Astrocyte (in vitro differentiated cells and primary cell): ENCODE measurements around the gene OXSR1.

Experiments used
- EZH2 ChIP-seq: IDR thresholded peaks from 2 replicates; pipeline ENCODE4 v1.6.1; 2012; ENCODE audit warnings: mild to moderate bottlenecking, low read length, inconsistent platforms; ENCODE audit not compliant: insufficient read depth
- TF ChIP-seq, protein P1 (sequence below): IDR thresholded peaks from 2 replicates; pipeline ENCODE4 v1.5.1; 2011; ENCODE audit warnings: low read depth, mild to moderate bottlenecking, inconsistent platforms, low read length, moderate library complexity; ENCODE audit not compliant: insufficient read depth

DNA sequence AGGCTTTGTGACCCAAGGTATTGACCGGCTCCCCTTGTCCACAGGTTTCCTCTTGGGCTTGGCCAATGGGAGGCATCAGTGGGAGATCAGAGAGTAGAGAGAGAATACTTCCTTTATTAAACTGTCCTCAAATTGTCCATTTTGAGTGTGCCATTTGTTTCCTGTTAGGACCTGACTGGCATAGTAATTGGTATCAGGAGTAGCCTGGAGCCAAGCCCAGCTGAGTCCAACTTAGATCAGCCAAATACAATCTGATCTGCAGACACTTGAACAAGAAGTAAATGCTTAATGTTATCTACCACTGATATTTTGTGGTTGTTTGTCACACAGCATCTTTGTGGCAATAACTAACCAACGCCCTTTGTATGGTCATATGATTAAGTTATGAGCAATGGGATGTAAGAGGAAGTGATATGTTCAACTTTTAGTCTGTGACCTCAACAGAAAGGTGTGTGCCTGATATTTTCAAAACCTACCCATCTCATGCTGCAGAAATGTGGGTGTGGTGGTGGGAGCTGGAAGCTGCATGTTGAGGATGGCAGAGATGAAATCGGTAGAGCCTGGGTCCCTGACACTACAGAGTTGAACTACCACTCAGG lies 13.6 kb upstream of the OXSR1 start:
- TF ChIP-seq, protein P1, sequence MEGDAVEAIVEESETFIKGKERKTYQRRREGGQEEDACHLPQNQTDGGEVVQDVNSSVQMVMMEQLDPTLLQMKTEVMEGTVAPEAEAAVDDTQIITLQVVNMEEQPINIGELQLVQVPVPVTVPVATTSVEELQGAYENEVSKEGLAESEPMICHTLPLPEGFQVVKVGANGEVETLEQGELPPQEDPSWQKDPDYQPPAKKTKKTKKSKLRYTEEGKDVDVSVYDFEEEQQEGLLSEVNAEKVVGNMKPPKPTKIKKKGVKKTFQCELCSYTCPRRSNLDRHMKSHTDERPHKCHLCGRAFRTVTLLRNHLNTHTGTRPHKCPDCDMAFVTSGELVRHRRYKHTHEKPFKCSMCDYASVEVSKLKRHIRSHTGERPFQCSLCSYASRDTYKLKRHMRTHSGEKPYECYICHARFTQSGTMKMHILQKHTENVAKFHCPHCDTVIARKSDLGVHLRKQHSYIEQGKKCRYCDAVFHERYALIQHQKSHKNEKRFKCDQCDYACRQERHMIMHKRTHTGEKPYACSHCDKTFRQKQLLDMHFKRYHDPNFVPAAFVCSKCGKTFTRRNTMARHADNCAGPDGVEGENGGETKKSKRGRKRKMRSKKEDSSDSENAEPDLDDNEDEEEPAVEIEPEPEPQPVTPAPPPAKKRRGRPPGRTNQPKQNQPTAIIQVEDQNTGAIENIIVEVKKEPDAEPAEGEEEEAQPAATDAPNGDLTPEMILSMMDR, result no peak
- no peak for TF ChIP-seq EZH2
